ENCODE measurements around the gene GTF2A1L.

DNA sequence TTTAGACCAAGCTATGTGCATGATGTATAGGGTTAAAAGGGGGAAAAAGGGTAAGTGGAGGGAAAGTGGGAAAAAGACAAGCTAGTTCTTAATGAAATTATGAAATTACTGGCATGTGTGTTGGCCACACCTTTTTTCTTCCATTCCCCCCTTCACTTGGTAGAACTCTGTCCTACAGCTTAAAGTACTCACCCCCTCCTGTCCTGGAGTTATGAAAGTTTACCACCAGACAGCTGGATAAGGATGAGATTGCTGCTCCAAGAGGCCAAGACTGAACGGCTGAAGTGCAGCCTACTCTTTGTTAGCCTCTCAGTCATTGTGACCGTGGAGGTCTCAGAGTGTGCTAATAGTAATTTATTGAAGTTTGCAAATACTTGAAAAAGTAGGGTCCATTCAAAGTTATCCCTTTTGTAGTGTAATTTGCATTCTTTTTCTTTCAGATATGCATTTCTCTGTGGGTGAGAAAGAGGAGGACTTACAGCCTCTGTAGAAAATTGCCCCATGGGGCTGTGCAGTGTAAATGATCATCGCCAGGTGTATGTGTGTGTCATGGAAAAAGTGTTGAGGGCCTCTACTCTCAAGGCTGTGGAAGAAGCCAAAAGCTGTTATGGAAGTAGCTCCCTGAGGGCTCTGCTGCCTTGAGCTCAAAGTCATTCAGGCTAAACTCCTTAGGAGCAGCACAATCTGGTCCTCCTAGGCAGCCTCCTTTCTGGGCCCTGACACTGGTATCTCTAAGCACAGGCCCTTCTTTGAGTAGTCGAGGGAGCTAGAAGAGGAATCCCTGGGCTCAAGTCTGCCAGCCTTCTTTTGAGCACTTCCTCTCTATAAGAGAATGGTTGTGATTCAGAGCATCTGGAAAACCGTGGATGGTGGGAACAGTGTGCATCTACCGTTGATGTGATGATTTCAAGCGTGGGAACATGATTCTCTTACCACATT, 91.7 kb downstream of the GTF2A1L start:
- TF ChIP-seq, protein P1, sequence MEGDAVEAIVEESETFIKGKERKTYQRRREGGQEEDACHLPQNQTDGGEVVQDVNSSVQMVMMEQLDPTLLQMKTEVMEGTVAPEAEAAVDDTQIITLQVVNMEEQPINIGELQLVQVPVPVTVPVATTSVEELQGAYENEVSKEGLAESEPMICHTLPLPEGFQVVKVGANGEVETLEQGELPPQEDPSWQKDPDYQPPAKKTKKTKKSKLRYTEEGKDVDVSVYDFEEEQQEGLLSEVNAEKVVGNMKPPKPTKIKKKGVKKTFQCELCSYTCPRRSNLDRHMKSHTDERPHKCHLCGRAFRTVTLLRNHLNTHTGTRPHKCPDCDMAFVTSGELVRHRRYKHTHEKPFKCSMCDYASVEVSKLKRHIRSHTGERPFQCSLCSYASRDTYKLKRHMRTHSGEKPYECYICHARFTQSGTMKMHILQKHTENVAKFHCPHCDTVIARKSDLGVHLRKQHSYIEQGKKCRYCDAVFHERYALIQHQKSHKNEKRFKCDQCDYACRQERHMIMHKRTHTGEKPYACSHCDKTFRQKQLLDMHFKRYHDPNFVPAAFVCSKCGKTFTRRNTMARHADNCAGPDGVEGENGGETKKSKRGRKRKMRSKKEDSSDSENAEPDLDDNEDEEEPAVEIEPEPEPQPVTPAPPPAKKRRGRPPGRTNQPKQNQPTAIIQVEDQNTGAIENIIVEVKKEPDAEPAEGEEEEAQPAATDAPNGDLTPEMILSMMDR (IDR thresholded peaks at IDR 0.05), result no peak
- no peak for TF ChIP-seq POLR2A (IDR thresholded peaks at IDR 0.05)

Data from body of pancreas (tissue), 4 donors.